ENCODE results near the gene UBA7. TPM values are rescaled to one million over a fixed set of nuclear protein-coding genes. Genes with fewer than 3 reads are reported as not detected.

Gene UBA7
- total RNA-seq: 91.7 and 93.6 TPM in 2 replicates

GRCh38 chr3:49813497-49814174 is at the start of gene UBA7:
TSS of gene UBA7 (minus strand) at chr3:49813953. CDS start at chr3:49813787, 166 bp downstream.
- Mint-ChIP-seq H3K4me1 (peaks cover 29% of the 10 kb centered on the region), H3K9me3 (no peaks in the 10 kb centered on the region), H3K27me3 (no peaks in the 10 kb centered on the region), H3K36me3 (ENCODE audit: low read depth) (peaks cover 20% of the 10 kb centered on the region), H3K27ac (peak within 1 kb of the TSS; percentile 95), H3K4me3 (peak within 1 kb of the TSS; percentile 96)
- peak; percentile 86 for DNase-seq
- intact Hi-C loops (cut with micrococcal nuclease): loop anchor here (1.0 kb wide), 1 partner anchor 11 kb away; no protein-coding TSS in a partner anchor

- intact Hi-C loops (cut with micrococcal nuclease): loop anchor here (5.0 kb wide), 1 partner anchor 57 kb away; the partner anchor contains the start of gene INKA1
- no peak for DNase-seq
- Mint-ChIP-seq H3K4me1 (peaks cover 13% of the 10 kb centered on the region), H3K27me3 (peaks cover 6% of the 10 kb centered on the region), H3K4me3 (no peak overlapping the region), H3K27ac (no peak overlapping the region), H3K9me3 (no peaks in the 10 kb centered on the region), H3K36me3 (ENCODE audit: low read depth) (no peaks in the 10 kb centered on the region)
Observed at GRCh38 chr3:49859576-49860305, 46.0 kb upstream of the UBA7 start.

- peak; percentile 99 for DNase-seq
- H3K36me3 Mint-ChIP-seq (ENCODE audit: low read depth): no peaks in the 10 kb centered on the region
- H3K4me3 Mint-ChIP-seq: peak within 1 kb of the TSS; percentile 97
- peaks cover 15% of the 10 kb centered on the region for H3K4me1 Mint-ChIP-seq
- no peaks in the 10 kb centered on the region for H3K27me3 Mint-ChIP-seq
- H3K9me3 Mint-ChIP-seq: no peaks in the 10 kb centered on the region
- H3K27ac Mint-ChIP-seq: peak within 1 kb of the TSS; percentile 92
- intact Hi-C loops (cut with micrococcal nuclease): loop anchor here (1.0 to 5.0 kb wide), 4 partner anchors 13 to 133 kb away; partner anchors contain the start of genes CAMKV, GMPPB, INKA1 and RBM6
Observed at GRCh38 chr3:49856181-49857005, 42.6 kb upstream of the UBA7 start, which contains the start of gene TRAIP. TSS of gene TRAIP (minus strand) at chr3:49856564. CDS start at chr3:49856453, 111 bp downstream.

- DNase-seq: no peak
- Mint-ChIP-seq H3K4me3 (peak overlapping the region; percentile 97), H3K27ac (peak overlapping the region; percentile 92), H3K27me3 (no peaks in the 10 kb centered on the region), H3K9me3 (no peaks in the 10 kb centered on the region), H3K4me1 (peaks cover 15% of the 10 kb centered on the region), H3K36me3 (ENCODE audit: low read depth) (no peaks in the 10 kb centered on the region)
- intact Hi-C loops (cut with micrococcal nuclease): loop anchor here (1.0 to 5.0 kb wide), 4 partner anchors 14 to 132 kb away; partner anchors contain the start of genes CAMKV, GMPPB, INKA1 and RBM6
Observed at GRCh38 chr3:49855662-49856061, 41.9 kb upstream of the UBA7 start.

GRCh38 chr3:49845694-49846093 is 31.9 kb upstream of the UBA7 start:
- H3K36me3 Mint-ChIP-seq (ENCODE audit: low read depth): peaks cover 13% of the 10 kb centered on the region
- no peak for DNase-seq
- intact Hi-C loops (cut with micrococcal nuclease): no loop called here
- no peaks in the 10 kb centered on the region for H3K27me3 Mint-ChIP-seq
- peaks cover 3% of the 10 kb centered on the region for H3K4me1 Mint-ChIP-seq
- no peaks in the 10 kb centered on the region for H3K9me3 Mint-ChIP-seq
- H3K4me3 Mint-ChIP-seq: no peak overlapping the region
- no peak overlapping the region for H3K27ac Mint-ChIP-seq

- H3K4me1 Mint-ChIP-seq: peaks cover 3% of the 10 kb centered on the region
- peaks cover 11% of the 10 kb centered on the region for H3K36me3 Mint-ChIP-seq (ENCODE audit: low read depth)
- DNase-seq: no peak
- no peak overlapping the region for H3K4me3 Mint-ChIP-seq
- H3K27ac Mint-ChIP-seq: no peak overlapping the region
- H3K27me3 Mint-ChIP-seq: no peaks in the 10 kb centered on the region
- intact Hi-C loops (cut with micrococcal nuclease): no loop called here
- H3K9me3 Mint-ChIP-seq: no peaks in the 10 kb centered on the region
Observed at GRCh38 chr3:49844464-49845183, 30.9 kb upstream of the UBA7 start.

GRCh38 chr3:49842843-49843517 is 29.2 kb upstream of the UBA7 start:
- H3K27me3 Mint-ChIP-seq: no peaks in the 10 kb centered on the region
- no peaks in the 10 kb centered on the region for H3K9me3 Mint-ChIP-seq
- no peak overlapping the region for H3K27ac Mint-ChIP-seq
- H3K36me3 Mint-ChIP-seq (ENCODE audit: low read depth): peaks cover 15% of the 10 kb centered on the region
- H3K4me1 Mint-ChIP-seq: peaks cover 3% of the 10 kb centered on the region
- intact Hi-C loops (cut with micrococcal nuclease): no loop called here
- no peak overlapping the region for H3K4me3 Mint-ChIP-seq
- no peak for DNase-seq

- Mint-ChIP-seq H3K4me1 (peaks cover 3% of the 10 kb centered on the region), H3K9me3 (no peaks in the 10 kb centered on the region), H3K36me3 (ENCODE audit: low read depth) (peaks cover 16% of the 10 kb centered on the region), H3K4me3 (no peak overlapping the region), H3K27ac (no peak overlapping the region), H3K27me3 (no peaks in the 10 kb centered on the region)
- DNase-seq: no peak
- intact Hi-C loops (cut with micrococcal nuclease): no loop called here
Observed at GRCh38 chr3:49841806-49842205, 28.1 kb upstream of the UBA7 start.

- intact Hi-C loops (cut with micrococcal nuclease): no loop called here
- peak; percentile 63 for DNase-seq
- Mint-ChIP-seq H3K4me1 (peaks cover 3% of the 10 kb centered on the region), H3K4me3 (no peak overlapping the region), H3K9me3 (no peaks in the 10 kb centered on the region), H3K27me3 (no peaks in the 10 kb centered on the region), H3K36me3 (ENCODE audit: low read depth) (peaks cover 11% of the 10 kb centered on the region), H3K27ac (peak overlapping the region; percentile 6)
Observed at GRCh38 chr3:49841126-49841696, 27.5 kb upstream of the UBA7 start.

GRCh38 chr3:49840388-49840787 is 26.6 kb upstream of the UBA7 start:
- no peaks in the 10 kb centered on the region for H3K9me3 Mint-ChIP-seq
- no peak overlapping the region for H3K4me3 Mint-ChIP-seq
- no peaks in the 10 kb centered on the region for H3K27me3 Mint-ChIP-seq
- H3K27ac Mint-ChIP-seq: no peak overlapping the region
- H3K36me3 Mint-ChIP-seq (ENCODE audit: low read depth): peaks cover 11% of the 10 kb centered on the region
- intact Hi-C loops (cut with micrococcal nuclease): no loop called here
- DNase-seq: no peak
- peaks cover 3% of the 10 kb centered on the region for H3K4me1 Mint-ChIP-seq

- Mint-ChIP-seq H3K4me1 (peaks cover 3% of the 10 kb centered on the region), H3K9me3 (no peaks in the 10 kb centered on the region), H3K27me3 (no peaks in the 10 kb centered on the region), H3K27ac (no peak overlapping the region), H3K36me3 (ENCODE audit: low read depth) (peaks cover 14% of the 10 kb centered on the region), H3K4me3 (no peak overlapping the region)
- peak; percentile 94 for DNase-seq
- intact Hi-C loops (cut with micrococcal nuclease): loop anchor here (1.0 kb wide), 2 partner anchors 37 to 136 kb away; no protein-coding TSS in a partner anchor
Observed at GRCh38 chr3:49839193-49839809, 25.5 kb upstream of the UBA7 start.

- no peaks in the 10 kb centered on the region for H3K4me1 Mint-ChIP-seq
- H3K27ac Mint-ChIP-seq: no peak overlapping the region
- no peak for DNase-seq
- intact Hi-C loops (cut with micrococcal nuclease): no loop called here
- no peaks in the 10 kb centered on the region for H3K9me3 Mint-ChIP-seq
- H3K27me3 Mint-ChIP-seq: no peaks in the 10 kb centered on the region
- peaks cover 17% of the 10 kb centered on the region for H3K36me3 Mint-ChIP-seq (ENCODE audit: low read depth)
- no peak overlapping the region for H3K4me3 Mint-ChIP-seq
Observed at GRCh38 chr3:49831341-49831740, 17.6 kb upstream of the UBA7 start.

Data from activated CD4-positive, alpha-beta T cell treated with anti-CD3 and anti-CD28 coated beads, Interleukin-2, amount 10 ng/mL, durations not matched to agents 24 days and 14 days (primary cell).